H1 (cell line): ENCODE measurements around the gene KBTBD2.

Experiments
- BACH1 ChIP-seq: IDR thresholded peaks from 2 replicates; pipeline ENCODE4 v1.6.1; 2012; ENCODE audit warnings: low read length, improper control_type of control experiment
- CHD2 ChIP-seq: IDR thresholded peaks from 2 replicates; pipeline ENCODE4 v1.6.1; 2012; ENCODE audit warnings: low read length, improper control_type of control experiment
- EZH2 ChIP-seq: fragments of 200-600 bp; sonication (generic); IDR thresholded peaks from 2 replicates; pipeline ENCODE4 v1.7.1; 2012; ENCODE audit warnings: low read depth, mild to moderate bottlenecking, moderate library complexity, low read length, inconsistent platforms; ENCODE audit not compliant: severe bottlenecking
- POLR2A ChIP-seq, 2 experiments: IDR thresholded peaks; 1 replicate in 1 of 2; 2 replicates in 1 of 2; pipeline ENCODE4 v1.6.1; 2011; ENCODE audit warnings: low read depth in 2 of 2, low read length in 2 of 2, mild to moderate bottlenecking in 2 of 2; ENCODE audit errors: control extremely low read depth in 1 of 2
- RAD21 ChIP-seq, 2 experiments: IDR thresholded peaks in 1 of 2; conservative IDR thresholded peaks in 1 of 2; 2 replicates each; pipeline ENCODE4 v1.6.1; 2011; ENCODE audit warnings: low read depth in 2 of 2, low read length in 2 of 2, improper control_type of control experiment in 1 of 2, inconsistent platforms in 1 of 2, mild to moderate bottlenecking in 1 of 2, moderate library complexity in 1 of 2
- RFX5 ChIP-seq: IDR thresholded peaks from 2 replicates; pipeline ENCODE4 v1.6.1; 2011; ENCODE audit warnings: low read depth, low read length, improper control_type of control experiment, borderline replicate concordance
- SIRT6 ChIP-seq: IDR thresholded peaks from one replicate; pipeline ENCODE4 v1.7.1; 2012; ENCODE audit warnings: low read length, inconsistent platforms
- TF ChIP-seq, protein P1 (sequence below), 3 experiments: IDR thresholded peaks; 1 replicate in 2 of 3; 2 replicates in 1 of 3; pipeline versions ENCODE4 v1.5.1 to v1.6.1; 2011; ENCODE audit warnings: low read length in 3 of 3, mild to moderate bottlenecking in 3 of 3, inconsistent platforms in 2 of 3, low read depth in 1 of 3, moderate library complexity in 1 of 3; ENCODE audit not compliant: insufficient read depth in 1 of 3; ENCODE audit errors: control extremely low read depth in 1 of 3

DNA sequence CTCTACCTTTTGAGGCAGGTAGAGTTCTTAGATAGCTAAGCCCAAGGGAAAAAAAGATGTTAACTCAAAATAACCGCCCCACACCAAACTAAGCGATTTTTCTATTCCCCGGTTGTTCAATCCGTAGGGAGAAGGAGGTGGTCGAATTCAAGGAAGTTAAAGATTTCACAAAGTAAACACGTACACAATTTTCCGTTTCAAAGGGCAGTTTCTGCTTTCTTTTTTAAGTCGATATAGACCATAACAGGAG, 842 bp downstream of the KBTBD2 start:
- TF ChIP-seq EZH2 (no peak), RAD21 (IDR thresholded peaks at IDR 0.05 in 1 of 2, conservative IDR thresholded peaks at IDR 0.05 in 1 of 2; ENCODE audit: low read depth in 2 of 2, low read length in 2 of 2) (no peak), BACH1 (no peak), CHD2 (no peak), SIRT6 (no peak), POLR2A (IDR thresholded peaks at IDR 0.05; ENCODE audit: control extremely low read depth in 1 of 2, low read depth in 2 of 2, low read length in 2 of 2) (no peak), RFX5 (no peak)
- TF ChIP-seq, protein P1, sequence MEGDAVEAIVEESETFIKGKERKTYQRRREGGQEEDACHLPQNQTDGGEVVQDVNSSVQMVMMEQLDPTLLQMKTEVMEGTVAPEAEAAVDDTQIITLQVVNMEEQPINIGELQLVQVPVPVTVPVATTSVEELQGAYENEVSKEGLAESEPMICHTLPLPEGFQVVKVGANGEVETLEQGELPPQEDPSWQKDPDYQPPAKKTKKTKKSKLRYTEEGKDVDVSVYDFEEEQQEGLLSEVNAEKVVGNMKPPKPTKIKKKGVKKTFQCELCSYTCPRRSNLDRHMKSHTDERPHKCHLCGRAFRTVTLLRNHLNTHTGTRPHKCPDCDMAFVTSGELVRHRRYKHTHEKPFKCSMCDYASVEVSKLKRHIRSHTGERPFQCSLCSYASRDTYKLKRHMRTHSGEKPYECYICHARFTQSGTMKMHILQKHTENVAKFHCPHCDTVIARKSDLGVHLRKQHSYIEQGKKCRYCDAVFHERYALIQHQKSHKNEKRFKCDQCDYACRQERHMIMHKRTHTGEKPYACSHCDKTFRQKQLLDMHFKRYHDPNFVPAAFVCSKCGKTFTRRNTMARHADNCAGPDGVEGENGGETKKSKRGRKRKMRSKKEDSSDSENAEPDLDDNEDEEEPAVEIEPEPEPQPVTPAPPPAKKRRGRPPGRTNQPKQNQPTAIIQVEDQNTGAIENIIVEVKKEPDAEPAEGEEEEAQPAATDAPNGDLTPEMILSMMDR (IDR thresholded peaks at IDR 0.05; ENCODE audit: control extremely low read depth in 1 of 3, insufficient read depth in 1 of 3, low read depth in 1 of 3, low read length in 3 of 3): no peak
